ENCODE results near the gene SLAMF1. TPM values are rescaled to one million over a fixed set of nuclear protein-coding genes. Genes with fewer than 3 reads are reported as not detected.

The SLAMF1 gene
- total RNA-seq, 4 donors from 2014 or later = 0.09 to 0.26 TPM; not detected in 2

- no peaks in the 10 kb centered on the region for H3K9me3 ChIP-seq
- TF ChIP-seq CTCF (IDR thresholded peaks at IDR 0.05) (no peak), POLR2A (IDR thresholded peaks at IDR 0.05) (no peak)
- H3K27me3 ChIP-seq = no peaks in the 10 kb centered on the region
- H3K27ac ChIP-seq = no peak overlapping the region
- no peak overlapping the region for H3K4me3 ChIP-seq
- intact Hi-C loops (cut with DNase I; ENCODE audit: low total_unique reads) = no loop called here
- no peak for DNase-seq
- no peaks in the 10 kb centered on the region for H3K36me3 ChIP-seq
- H3K4me1 ChIP-seq = no peaks in the 10 kb centered on the region
Measured at GRCh38 chr1:160636076-160636475, 10.8 kb downstream of the SLAMF1 start.

GRCh38 chr1:160634543-160635491 lies 12.0 kb downstream of the SLAMF1 start:
- TF ChIP-seq POLR2A (IDR thresholded peaks at IDR 0.05) (no peak), CTCF (IDR thresholded peaks at IDR 0.05) (no peak)
- H3K4me1 ChIP-seq = no peaks in the 10 kb centered on the region
- DNase-seq = no peak
- intact Hi-C loops (cut with DNase I; ENCODE audit: low total_unique reads) = no loop called here
- no peaks in the 10 kb centered on the region for H3K36me3 ChIP-seq
- H3K27ac ChIP-seq = no peak overlapping the region
- H3K9me3 ChIP-seq = no peaks in the 10 kb centered on the region
- H3K4me3 ChIP-seq = no peak overlapping the region
- H3K27me3 ChIP-seq = no peaks in the 10 kb centered on the region

GRCh38 chr1:160633330-160633903 lies 13.4 kb downstream of the SLAMF1 start:
- no peaks in the 10 kb centered on the region for H3K4me1 ChIP-seq
- no peaks in the 10 kb centered on the region for H3K9me3 ChIP-seq
- TF ChIP-seq CTCF (IDR thresholded peaks at IDR 0.05) (no peak), POLR2A (IDR thresholded peaks at IDR 0.05) (no peak)
- no peaks in the 10 kb centered on the region for H3K36me3 ChIP-seq
- no peaks in the 10 kb centered on the region for H3K27me3 ChIP-seq
- intact Hi-C loops (cut with DNase I; ENCODE audit: low total_unique reads) = no loop called here
- no peak overlapping the region for H3K4me3 ChIP-seq
- H3K27ac ChIP-seq = no peak overlapping the region
- DNase-seq = no peak

- Histone ChIP-seq H3K27me3 (no peaks in the 10 kb centered on the region), H3K27ac (no peak overlapping the region), H3K4me1 (no peaks in the 10 kb centered on the region), H3K4me3 (no peak overlapping the region), H3K9me3 (no peaks in the 10 kb centered on the region), H3K36me3 (no peaks in the 10 kb centered on the region)
- no peak for TF ChIP-seq POLR2A (IDR thresholded peaks at IDR 0.05)
- no peak for TF ChIP-seq CTCF (IDR thresholded peaks at IDR 0.05)
- intact Hi-C loops (cut with DNase I; ENCODE audit: low total_unique reads) = no loop called here
- no peak for DNase-seq
Measured at GRCh38 chr1:160631983-160632625, 14.7 kb downstream of the SLAMF1 start.

Measured in uterus (tissue), 4 donors.